Measurements from ENCODE around the gene CTR9.
A peak's percentile ranks its signal among the peaks of the same experiment; 100 is the strongest.

CTR9 gene

GRCh38 chr11:10807493-10808234 is 56.6 kb downstream of the CTR9 start:
- TF ChIP-seq GATA2 (IDR thresholded peaks at IDR 0.05; ENCODE audit: low read depth, low read length) (no peak), GATA3 (IDR thresholded peaks at IDR 0.05; ENCODE audit: low read depth, low read length) (no peak)

DNA sequence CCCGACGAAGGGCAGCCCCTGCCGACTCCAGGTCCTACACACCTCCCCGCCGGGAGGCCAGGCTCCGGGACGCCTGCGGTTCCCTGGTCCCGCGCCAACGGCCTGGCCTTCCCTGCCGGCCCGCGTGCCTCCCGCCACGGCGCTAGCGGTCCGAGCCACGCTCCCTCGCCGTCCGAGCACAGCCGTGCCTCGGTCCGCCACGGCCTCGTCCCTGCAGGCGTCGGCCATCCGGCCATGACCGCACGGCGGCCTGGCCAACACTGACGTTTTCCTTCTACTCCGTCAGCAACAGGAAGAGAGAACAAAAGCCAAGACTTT is 57.1 kb downstream of the CTR9 start:
- TF ChIP-seq GATA3 (IDR thresholded peaks at IDR 0.05; ENCODE audit: low read depth, low read length) = no peak
- no peak for TF ChIP-seq GATA2 (IDR thresholded peaks at IDR 0.05; ENCODE audit: low read depth, low read length)

DNA sequence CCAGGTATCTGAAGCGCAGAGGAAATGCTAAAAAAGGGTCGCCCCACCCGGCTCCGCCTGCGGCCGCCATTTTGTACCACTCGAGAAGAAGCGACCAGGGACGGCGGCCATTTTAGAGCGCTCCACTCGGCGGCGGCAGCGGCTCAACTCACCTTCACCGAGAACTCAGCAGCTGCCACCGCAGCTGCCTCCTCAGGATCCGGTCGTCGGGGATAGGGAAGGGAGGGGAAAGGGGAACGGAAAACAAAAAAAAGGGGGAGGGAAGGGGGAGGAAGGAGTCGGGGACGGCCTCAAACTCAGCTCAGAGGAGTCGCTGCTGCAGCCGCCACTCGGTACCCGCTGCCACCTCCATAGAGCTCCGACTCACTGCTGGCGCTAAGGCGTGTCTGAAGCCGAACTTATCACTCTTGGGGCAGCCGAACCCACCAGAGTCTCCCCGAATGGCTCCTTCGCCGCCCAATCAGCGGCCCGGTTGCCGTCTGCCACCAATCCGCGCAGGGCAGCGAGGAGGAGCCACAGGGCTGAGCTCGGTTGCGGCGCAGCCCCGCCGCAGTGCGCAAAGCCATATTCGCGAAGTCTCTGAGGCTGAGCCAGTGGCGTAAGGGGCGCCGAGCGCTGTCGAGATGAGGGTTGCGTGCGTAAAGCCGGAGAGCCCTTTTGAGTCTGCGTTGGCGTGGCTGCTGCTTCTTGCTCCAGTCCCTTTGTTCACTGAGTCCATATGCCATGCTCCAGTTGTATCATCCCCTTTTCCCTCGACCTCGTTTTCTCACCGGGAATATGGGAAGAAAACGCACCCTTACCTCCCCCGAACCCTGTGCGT is 57.7 kb downstream of the CTR9 start, which contains the start of gene EIF4G2:
Gene EIF4G2, minus strand, starts transcription at position 374 of the 820 bp plus-strand sequence.
- TF ChIP-seq GATA2 (IDR thresholded peaks at IDR 0.05; ENCODE audit: low read depth, low read length) = 0 out of 2 replicates have a peak, but pooled peaks have one; percentile 12
- TF ChIP-seq GATA3 (IDR thresholded peaks at IDR 0.05; ENCODE audit: low read depth, low read length) = no peak

DNA sequence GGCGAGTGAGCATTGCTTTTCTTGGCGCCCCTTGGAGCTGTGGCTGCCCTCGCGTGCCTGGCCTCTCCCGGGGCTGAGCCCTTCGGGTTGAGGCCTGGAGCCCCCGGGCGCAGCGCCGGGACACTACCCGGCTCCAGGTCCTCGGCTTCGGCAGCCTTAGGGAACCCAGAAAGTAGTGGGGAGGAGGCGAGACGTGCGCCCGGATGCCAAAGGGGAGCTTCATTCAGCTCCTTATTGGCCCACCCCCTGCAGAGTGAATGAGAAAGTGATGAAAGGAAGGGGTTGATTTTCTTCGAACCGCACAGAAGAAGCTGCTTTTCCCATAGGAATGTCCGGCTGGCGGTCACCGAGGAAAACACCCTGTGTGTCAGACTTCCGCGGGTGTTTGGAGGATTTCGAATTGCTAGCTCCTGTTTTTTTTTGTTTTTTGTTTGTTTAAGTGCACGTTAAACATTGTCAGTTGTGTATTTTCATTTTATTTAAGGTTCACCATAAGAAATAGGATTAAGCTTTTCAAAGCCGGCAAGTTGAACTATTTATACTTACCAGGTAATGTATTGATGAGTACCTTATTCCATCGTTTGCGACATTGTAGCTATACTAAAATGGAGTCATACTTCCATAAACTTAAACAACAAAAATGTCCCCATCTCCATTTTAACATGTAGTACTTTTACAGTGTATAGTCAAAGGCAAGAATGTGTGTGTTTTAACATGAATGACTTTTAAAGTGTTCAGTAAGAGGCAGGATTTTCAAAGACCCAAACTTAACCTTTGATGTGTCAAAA is 58.5 kb downstream of the CTR9 start:
- TF ChIP-seq GATA2 (IDR thresholded peaks at IDR 0.05; ENCODE audit: low read depth, low read length) (0 out of 2 replicates have a peak, but pooled peaks have one; percentile 0), GATA3 (IDR thresholded peaks at IDR 0.05; ENCODE audit: low read depth, low read length) (no peak)

- TF ChIP-seq GATA2 (IDR thresholded peaks at IDR 0.05; ENCODE audit: low read depth, low read length) = no peak
- TF ChIP-seq GATA3 (IDR thresholded peaks at IDR 0.05; ENCODE audit: low read depth, low read length) = no peak
Observed at GRCh38 chr11:10813945-10814344, 62.9 kb downstream of the CTR9 start.

GRCh38 chr11:10818594-10818993 is 67.5 kb downstream of the CTR9 start:
- no peak for TF ChIP-seq GATA2 (IDR thresholded peaks at IDR 0.05; ENCODE audit: low read depth, low read length)

- no peak for TF ChIP-seq GATA3 (IDR thresholded peaks at IDR 0.05; ENCODE audit: low read depth, low read length)
- no peak for TF ChIP-seq GATA2 (IDR thresholded peaks at IDR 0.05; ENCODE audit: low read depth, low read length)
Observed at GRCh38 chr11:10823152-10823579, 72.1 kb downstream of the CTR9 start.

DNA sequence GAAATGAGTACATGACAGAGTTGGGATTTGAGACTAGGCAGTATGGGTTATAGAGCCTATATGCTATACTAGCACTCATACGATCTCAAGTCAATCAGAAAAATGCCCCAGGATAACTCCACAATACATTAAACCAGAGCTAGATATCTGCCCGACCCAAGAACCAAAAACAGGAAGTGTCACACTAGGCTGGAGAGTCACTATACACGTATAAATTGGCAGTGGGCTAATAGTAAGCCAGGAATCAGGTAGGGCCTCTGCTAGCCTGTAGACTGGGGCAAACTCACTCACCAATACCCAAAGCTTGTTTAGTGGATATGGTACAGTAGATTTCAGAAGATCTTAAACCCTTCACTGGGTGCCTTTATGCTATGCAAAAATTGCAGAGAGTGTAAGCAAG is 73.8 kb downstream of the CTR9 start:
- no peak for TF ChIP-seq GATA3 (IDR thresholded peaks at IDR 0.05; ENCODE audit: low read depth, low read length)
- TF ChIP-seq GATA2 (IDR thresholded peaks at IDR 0.05; ENCODE audit: low read depth, low read length) = no peak

DNA sequence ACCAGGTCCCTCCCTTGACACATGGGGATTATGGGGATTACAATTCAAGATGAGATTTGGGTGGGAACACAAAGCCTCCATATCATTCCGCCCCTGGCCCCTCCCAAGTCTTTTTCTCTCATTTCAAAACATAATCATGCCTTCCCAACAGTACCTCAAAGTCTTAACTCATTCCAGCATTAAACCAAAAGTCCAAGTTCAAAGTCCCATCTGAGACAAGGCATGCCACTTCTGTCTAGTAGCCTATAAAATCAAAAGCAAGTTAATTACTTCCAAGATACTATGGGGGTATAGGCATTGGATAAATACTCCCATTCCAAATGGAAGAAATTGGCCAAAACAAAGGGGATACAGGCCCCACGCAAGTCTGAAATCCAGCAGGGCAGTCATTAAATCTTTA is 77.4 kb downstream of the CTR9 start:
- TF ChIP-seq GATA3 (IDR thresholded peaks at IDR 0.05; ENCODE audit: low read depth, low read length) (no peak), GATA2 (IDR thresholded peaks at IDR 0.05; ENCODE audit: low read depth, low read length) (no peak)

GRCh38 chr11:10829139-10829538 is 78.1 kb downstream of the CTR9 start:
- TF ChIP-seq GATA3 (IDR thresholded peaks at IDR 0.05; ENCODE audit: low read depth, low read length) (no peak), GATA2 (IDR thresholded peaks at IDR 0.05; ENCODE audit: low read depth, low read length) (no peak)
